GM23338 (cell line): ENCODE data around the gene CPEB3. TPM values are rescaled to one million over a fixed set of nuclear protein-coding genes. Genes with fewer than 3 reads are reported as not detected.

ENCODE experiments used
- ATAC-seq: fragments of 200-7000 bp; cut with Tn5 transposase; 3 replicates; pipeline ENCODE4 v1.9.1; 2020
- DNase-seq: peaks from one replicate; pipeline ENCODE4 v3.0.0-alpha.2; 2015; ENCODE audit warnings: low spot score
- H2AFZ ChIP-seq: fragments of 200-600 bp; sonication (generic); 2 replicates; pipeline ENCODE4 v1.8.0; 2016; ENCODE audit warnings: antibody characterized with exemption, mild to moderate bottlenecking, moderate library complexity
- H3F3A ChIP-seq: fragments of 200-600 bp; sonication (generic); replicated peaks from 2 replicates; pipeline ENCODE4 v1.8.0; 2017; ENCODE audit warnings: antibody characterized with exemption, mixed run types, low read depth
- H3K27ac ChIP-seq: fragments of 200-600 bp; sonication (generic); 2 replicates; pipeline ENCODE4 v1.6.1; 2016; ENCODE audit warnings: low read depth
- H3K27me3 ChIP-seq: fragments of 200-600 bp; sonication (generic); 2 replicates; pipeline ENCODE4 v1.8.0; 2016; ENCODE audit warnings: mild to moderate bottlenecking, mixed run types, moderate library complexity; ENCODE audit not compliant: insufficient read depth
- H3K36me3 ChIP-seq: fragments of 200-600 bp; sonication (generic); 2 replicates; pipeline ENCODE4 v1.8.0; 2016; ENCODE audit warnings: mild to moderate bottlenecking; ENCODE audit not compliant: insufficient read depth
- H3K4me1 ChIP-seq: fragments of 200-600 bp; sonication (generic); 2 replicates; pipeline ENCODE4 v1.8.0; 2016; ENCODE audit warnings: mild to moderate bottlenecking, moderate library complexity; ENCODE audit not compliant: insufficient read depth
- H3K4me2 ChIP-seq: fragments of 200-600 bp; sonication (generic); 2 replicates; pipeline ENCODE4 v1.7.1; 2017; ENCODE audit warnings: mixed run types
- H3K4me3 ChIP-seq: fragments of 200-600 bp; sonication (generic); 2 replicates; pipeline ENCODE4 v1.6.1; 2016; ENCODE audit warnings: mixed run types
- H3K79me2 ChIP-seq: fragments of 200-600 bp; sonication (generic); replicated peaks from 2 replicates; pipeline ENCODE4 v1.8.0; 2017; ENCODE audit warnings: mild to moderate bottlenecking; ENCODE audit not compliant: insufficient read depth
- H3K9me2 ChIP-seq: fragments of 200-600 bp; sonication (generic); 2 replicates; pipeline ENCODE4 v1.8.0; 2017; ENCODE audit not compliant: insufficient read depth
- H4K20me1 ChIP-seq: fragments of 200-600 bp; sonication (generic); replicated peaks from 2 replicates; pipeline ENCODE4 v1.8.0; 2017; ENCODE audit warnings: mild to moderate bottlenecking; ENCODE audit not compliant: insufficient read depth
- H3K27ac Mint-ChIP-seq: 2 replicates; pipeline ENCODE4 v1.8.0; 2020; ENCODE audit warnings: inconsistent platforms, mild to moderate bottlenecking, moderate library complexity, mixed read lengths
- H3K27me3 Mint-ChIP-seq: 3 replicates; pipeline ENCODE4 v1.8.0; 2022; ENCODE audit warnings: low read depth, mild to moderate bottlenecking, moderate library complexity, mixed read lengths, inconsistent platforms; ENCODE audit not compliant: insufficient read depth, poor library complexity
- H3K36me3 Mint-ChIP-seq: 3 replicates; pipeline ENCODE4 v1.8.0; 2021; ENCODE audit warnings: low read depth, mild to moderate bottlenecking, inconsistent platforms, moderate library complexity, mixed read lengths
- H3K4me1 Mint-ChIP-seq: 3 replicates; pipeline ENCODE4 v1.8.0; 2020; ENCODE audit warnings: mild to moderate bottlenecking, inconsistent platforms, mixed read lengths
- H3K4me3 Mint-ChIP-seq: 3 replicates; pipeline ENCODE4 v1.8.0; 2021; ENCODE audit warnings: moderate library complexity, mild to moderate bottlenecking, inconsistent platforms, mixed read lengths
- H3K9me3 Mint-ChIP-seq: 3 replicates; pipeline ENCODE4 v1.8.0; 2020; ENCODE audit warnings: moderate library complexity, mild to moderate bottlenecking, inconsistent platforms, mixed read lengths
- CREB1 ChIP-seq: fragments of 250-450 bp; sonication (Bioruptor Pico); IDR thresholded peaks from 2 replicates; pipeline ENCODE4 v1.5.0; 2020; ENCODE audit warnings: low read depth, mild to moderate bottlenecking, moderate library complexity
- CTCF ChIP-seq, 2 experiments: fragments of 200-600 bp in 1 of 2; sonication (generic) in 1 of 2; conservative IDR thresholded peaks; 2 replicates each; pipeline versions ENCODE4 v1.5.1 to v1.6.1; 2016 to 2017; ENCODE audit warnings: antibody characterized with exemption in 2 of 2, low read depth in 2 of 2, mild to moderate bottlenecking in 2 of 2, moderate library complexity in 1 of 2
- ETS1 ChIP-seq: IDR thresholded peaks from 2 replicates; pipeline ENCODE4 v1.6.1; 2016; ENCODE audit warnings: antibody characterized with exemption
- EZH2 ChIP-seq: fragments of 200-600 bp; sonication (generic); IDR thresholded peaks from one replicate; pipeline ENCODE4 v1.8.0; 2017; ENCODE audit warnings: antibody characterized with exemption, mild to moderate bottlenecking, low read depth; ENCODE audit not compliant: unreplicated experiment
- EZH2phosphoT487 ChIP-seq: fragments of 200-600 bp; sonication (generic); IDR thresholded peaks from one replicate; pipeline ENCODE4 v1.8.1; 2018; ENCODE audit warnings: antibody characterized with exemption; ENCODE audit not compliant: unreplicated experiment
- JUNB ChIP-seq: IDR thresholded peaks from one replicate; pipeline ENCODE4 v1.6.1; 2016; ENCODE audit warnings: antibody characterized with exemption; ENCODE audit not compliant: unreplicated experiment
- NANOG ChIP-seq: IDR thresholded peaks from 2 replicates; pipeline ENCODE4 v1.6.1; 2016; ENCODE audit warnings: antibody characterized with exemption, borderline replicate concordance
- POLR2AphosphoS5 ChIP-seq: IDR thresholded peaks from 2 replicates; pipeline ENCODE4 v1.6.1; 2016; ENCODE audit warnings: antibody characterized with exemption, low read depth
- REST ChIP-seq: IDR thresholded peaks from one replicate; pipeline ENCODE4 v1.6.1; 2018; ENCODE audit warnings: antibody characterized with exemption; ENCODE audit not compliant: unreplicated experiment
- STAT1 ChIP-seq: IDR thresholded peaks from one replicate; pipeline ENCODE4 v1.6.1; 2016; ENCODE audit warnings: antibody characterized with exemption; ENCODE audit not compliant: unreplicated experiment
- ZNF114 ChIP-seq: fragments of 250-450 bp; sonication (Bioruptor Pico); IDR thresholded peaks from 2 replicates; pipeline ENCODE4 v1.5.0; 2020; ENCODE audit warnings: mild to moderate bottlenecking, moderate library complexity
- ZNF331 ChIP-seq: fragments of 250-450 bp; sonication (Bioruptor Pico); IDR thresholded peaks from 2 replicates; pipeline ENCODE4 v1.5.0; 2020; ENCODE audit warnings: low read depth, mild to moderate bottlenecking, moderate library complexity
- ZNF462 ChIP-seq: fragments of 250-450 bp; sonication (Bioruptor Pico); IDR thresholded peaks from 2 replicates; pipeline ENCODE4 v1.5.0; 2020; ENCODE audit warnings: mild to moderate bottlenecking, moderate library complexity
- polyA plus RNA-seq: library from polyadenylated mRNA; unstranded; fragments of >200 nt; fragmentation: Nextera tagmentation; extraction: Ambion mirVana; gene quantifications from 2 replicates; pipeline ENCODE4 v1.2.1, GENCODE V29; 2016
- total RNA-seq: library from RNA; depleted of rRNA; stranded (reverse); fragments of >200 nt; shearing (Covaris generic); gene quantifications from 2 replicates; pipeline ENCODE4 v1.2.3, GENCODE V29; 2014

CPEB3 gene
- total and polyA plus RNA-seq, 2 experiments from 2014 or later, result 0.74 to 1.9 TPM

- Histone ChIP-seq H3K4me2 (no peak overlapping the region), H3F3A (no peaks in the 10 kb centered on the region), H3K79me2 (no peaks in the 10 kb centered on the region), H3K27me3 (peaks cover 16% of the 10 kb centered on the region; the same call in 1 of the 2 replicates), H3K27ac (no peak overlapping the region), H3K36me3 (no peaks in the 10 kb centered on the region), H2AFZ (no peak overlapping the region), H3K9me2 (no peaks in the 10 kb centered on the region), H3K4me1 (peaks cover 11% of the 10 kb centered on the region; the same call in 1 of the 2 replicates), H3K4me3 (no peak overlapping the region), H4K20me1 (no peaks in the 10 kb centered on the region; the same call in 1 of the 2 replicates)
- peaks cover 2% of the 10 kb centered on the region for H3K27me3 Mint-ChIP-seq
- TF ChIP-seq EZH2phosphoT487 (no peak), JUNB (no peak), ZNF331 (CRISPR knock-in tag) (no peak), REST (no peak), STAT1 (no peak), CTCF (conservative IDR thresholded peaks at IDR 0.05; ENCODE audit: low read depth in 2 of 2) (no peak), EZH2 (no peak), ZNF114 (CRISPR knock-in tag) (no peak), CREB1 (CRISPR knock-in tag) (no peak), POLR2AphosphoS5 (no peak), NANOG (no peak), ZNF462 (CRISPR knock-in tag) (no peak), ETS1 (no peak)
- ATAC-seq (no peak), DNase-seq (no peak)
- no peak overlapping the region for H3K27ac Mint-ChIP-seq
- no peak overlapping the region for H3K4me3 Mint-ChIP-seq
- no peaks in the 10 kb centered on the region for H3K36me3 Mint-ChIP-seq
- peaks cover 15% of the 10 kb centered on the region for H3K4me1 Mint-ChIP-seq
- H3K9me3 Mint-ChIP-seq, result no peaks in the 10 kb centered on the region; the same call in 2 of the 3 replicates
These were observed 243.7 kb downstream of the CPEB3 start for GRCh38 chr10:92047215-92047614.
